Activated CD4-positive, alpha-beta memory T cell treated with anti-CD3 and anti-CD28 coated beads, Interleukin-2, amount 10 ng/mL, durations not matched to agents 7 days and 5 days (primary cell): ENCODE measurements around the gene PARD6G. TPM values are rescaled to one million over a fixed set of nuclear protein-coding genes. Genes with fewer than 3 reads are reported as not detected.

Experiments used
- CTCF ChIA-PET: fragments of 350-600 bp; sonication (Branson Sonifier 250); formaldehyde crosslinking; loops from one replicate; lab custom pipeline; 2021; ENCODE audit warnings: antibody characterized with exemption, inconsistent platforms; lab: Charles Lee
- POLR2A ChIA-PET: fragments of 350-600 bp; sonication (Branson Sonifier 250); formaldehyde crosslinking; loops from one replicate; lab custom pipeline; 2021; ENCODE audit warnings: antibody characterized with exemption; lab: Charles Lee
- DNase-seq: peaks from one replicate; pipeline ENCODE4 v3.0.0-alpha.2; 2020
- H3K27ac Mint-ChIP-seq: one replicate; pipeline ENCODE4 v1.8.0; 2021; ENCODE audit warnings: mild to moderate bottlenecking, mixed read lengths
- H3K27me3 Mint-ChIP-seq: one replicate; pipeline ENCODE4 v1.8.0; 2021; ENCODE audit warnings: mixed read lengths
- H3K36me3 Mint-ChIP-seq: one replicate; pipeline ENCODE4 v1.8.0; 2021; ENCODE audit warnings: low read depth, mixed read lengths
- H3K4me1 Mint-ChIP-seq: one replicate; pipeline ENCODE4 v1.8.0; 2021; ENCODE audit warnings: mixed read lengths
- H3K4me3 Mint-ChIP-seq: one replicate; pipeline ENCODE4 v1.8.0; 2021; ENCODE audit warnings: mild to moderate bottlenecking, mixed read lengths
- H3K9me3 Mint-ChIP-seq: one replicate; pipeline ENCODE4 v1.8.0; 2021; ENCODE audit warnings: mixed read lengths
- total RNA-seq, 2 experiments: library from RNA; stranded (reverse); gene quantifications; one replicate each; pipeline ENCODE4 v1.2.3, GENCODE V29; 2021

Gene PARD6G
- total RNA-seq, 2 experiments from 2014 or later, result 0.20 to 0.33 TPM

- H3K27ac Mint-ChIP-seq, result no peak overlapping the region
- peaks cover 30% of the 10 kb centered on the region for H3K4me1 Mint-ChIP-seq
- POLR2A ChIA-PET, result no interaction called here
- no peaks in the 10 kb centered on the region for H3K9me3 Mint-ChIP-seq
- peaks cover 51% of the 10 kb centered on the region for H3K27me3 Mint-ChIP-seq
- no peak for DNase-seq
- H3K4me3 Mint-ChIP-seq, result no peak overlapping the region
- no peaks in the 10 kb centered on the region for H3K36me3 Mint-ChIP-seq
- CTCF ChIA-PET, result no interaction called here
Observed at GRCh38 chr18:80198994-80199748, 48.1 kb downstream of the PARD6G start.

GRCh38 chr18:80198391-80198790 is 48.9 kb downstream of the PARD6G start:
- POLR2A ChIA-PET, result no interaction called here
- Mint-ChIP-seq H3K36me3 (no peaks in the 10 kb centered on the region), H3K4me1 (peaks cover 29% of the 10 kb centered on the region), H3K27me3 (peaks cover 52% of the 10 kb centered on the region), H3K4me3 (no peak overlapping the region), H3K27ac (no peak overlapping the region), H3K9me3 (no peaks in the 10 kb centered on the region)
- DNase-seq, result no peak
- CTCF ChIA-PET, result no interaction called here

GRCh38 chr18:80197528-80197927 is 49.8 kb downstream of the PARD6G start:
- H3K4me1 Mint-ChIP-seq, result peaks cover 20% of the 10 kb centered on the region
- no peak overlapping the region for H3K4me3 Mint-ChIP-seq
- H3K9me3 Mint-ChIP-seq, result no peaks in the 10 kb centered on the region
- no peak for DNase-seq
- POLR2A ChIA-PET, result no interaction called here
- H3K27me3 Mint-ChIP-seq, result peaks cover 48% of the 10 kb centered on the region
- no peaks in the 10 kb centered on the region for H3K36me3 Mint-ChIP-seq
- CTCF ChIA-PET, result interaction anchor here (1.3 to 1.7 kb wide), 2 partner anchors 26 to 40 kb away, joined by 4 to 5 read pairs; no protein-coding TSS in a partner anchor
- H3K27ac Mint-ChIP-seq, result no peak overlapping the region

- Mint-ChIP-seq H3K4me3 (no peak overlapping the region), H3K36me3 (no peaks in the 10 kb centered on the region), H3K27ac (no peak overlapping the region), H3K4me1 (peaks cover 14% of the 10 kb centered on the region), H3K27me3 (peaks cover 48% of the 10 kb centered on the region), H3K9me3 (no peaks in the 10 kb centered on the region)
- CTCF ChIA-PET, result interaction anchor here (1.3 to 1.7 kb wide), 2 partner anchors 26 to 39 kb away, joined by 4 to 5 read pairs; no protein-coding TSS in a partner anchor
- DNase-seq, result no peak
- POLR2A ChIA-PET, result no interaction called here
Observed at GRCh38 chr18:80196528-80197320, 50.6 kb downstream of the PARD6G start.

GRCh38 chr18:80194874-80195570 is 52.3 kb downstream of the PARD6G start:
- Mint-ChIP-seq H3K36me3 (no peaks in the 10 kb centered on the region), H3K27me3 (peaks cover 42% of the 10 kb centered on the region), H3K4me3 (no peak overlapping the region), H3K4me1 (no peaks in the 10 kb centered on the region), H3K27ac (no peak overlapping the region), H3K9me3 (no peaks in the 10 kb centered on the region)
- CTCF ChIA-PET, result no interaction called here
- DNase-seq, result no peak
- POLR2A ChIA-PET, result no interaction called here

- ChIA-PET CTCF (no interaction called here), POLR2A (no interaction called here)
- no peak overlapping the region for H3K27ac Mint-ChIP-seq
- no peak for DNase-seq
- H3K27me3 Mint-ChIP-seq, result peaks cover 38% of the 10 kb centered on the region
- H3K36me3 Mint-ChIP-seq, result no peaks in the 10 kb centered on the region
- H3K9me3 Mint-ChIP-seq, result no peaks in the 10 kb centered on the region
- H3K4me1 Mint-ChIP-seq, result no peaks in the 10 kb centered on the region
- no peak overlapping the region for H3K4me3 Mint-ChIP-seq
Observed at GRCh38 chr18:80193701-80194100, 53.6 kb downstream of the PARD6G start.

GRCh38 chr18:80192653-80193385 is 54.5 kb downstream of the PARD6G start:
- CTCF ChIA-PET, result no interaction called here

GRCh38 chr18:80191907-80192652 is 55.2 kb downstream of the PARD6G start:
- H3K27ac Mint-ChIP-seq, result no peak overlapping the region
- ChIA-PET POLR2A (no interaction called here), CTCF (no interaction called here)
- no peak overlapping the region for H3K4me3 Mint-ChIP-seq
- peak; percentile 6 for DNase-seq
- H3K9me3 Mint-ChIP-seq, result no peaks in the 10 kb centered on the region
- peaks cover 31% of the 10 kb centered on the region for H3K27me3 Mint-ChIP-seq
- H3K36me3 Mint-ChIP-seq, result no peaks in the 10 kb centered on the region
- no peaks in the 10 kb centered on the region for H3K4me1 Mint-ChIP-seq

More at GRCh38 chr18:80192653-80193385, 54.5 kb downstream of the PARD6G start:
- POLR2A ChIA-PET, result no interaction called here
- Mint-ChIP-seq H3K4me1 (no peaks in the 10 kb centered on the region), H3K27me3 (peaks cover 38% of the 10 kb centered on the region), H3K36me3 (no peaks in the 10 kb centered on the region), H3K9me3 (no peaks in the 10 kb centered on the region), H3K27ac (no peak overlapping the region), H3K4me3 (no peak overlapping the region)
- DNase-seq, result no peak

- POLR2A ChIA-PET, result no interaction called here
- Mint-ChIP-seq H3K36me3 (no peaks in the 10 kb centered on the region), H3K27ac (no peak overlapping the region), H3K4me3 (no peak overlapping the region), H3K4me1 (no peaks in the 10 kb centered on the region), H3K27me3 (peaks cover 27% of the 10 kb centered on the region), H3K9me3 (peaks cover 3% of the 10 kb centered on the region)
- DNase-seq, result peak; percentile 11
- CTCF ChIA-PET, result no interaction called here
Observed at GRCh38 chr18:80191264-80191663, 56.0 kb downstream of the PARD6G start.

- DNase-seq, result peak; percentile 7
- Mint-ChIP-seq H3K4me1 (no peaks in the 10 kb centered on the region), H3K36me3 (no peaks in the 10 kb centered on the region), H3K9me3 (peaks cover 11% of the 10 kb centered on the region), H3K4me3 (no peak overlapping the region), H3K27me3 (peaks cover 26% of the 10 kb centered on the region), H3K27ac (no peak overlapping the region)
- ChIA-PET CTCF (no interaction called here), POLR2A (no interaction called here)
Observed at GRCh38 chr18:80190311-80190710, 57.0 kb downstream of the PARD6G start.

GRCh38 chr18:80189531-80189865 is 57.8 kb downstream of the PARD6G start:
- DNase-seq, result no peak
- no peaks in the 10 kb centered on the region for H3K36me3 Mint-ChIP-seq
- peaks cover 20% of the 10 kb centered on the region for H3K27me3 Mint-ChIP-seq
- no peak overlapping the region for H3K4me3 Mint-ChIP-seq
- H3K9me3 Mint-ChIP-seq, result peaks cover 11% of the 10 kb centered on the region
- H3K4me1 Mint-ChIP-seq, result no peaks in the 10 kb centered on the region
- POLR2A ChIA-PET, result no interaction called here
- no peak overlapping the region for H3K27ac Mint-ChIP-seq
- CTCF ChIA-PET, result no interaction called here
